B cell (primary cell): ENCODE results near the gene MOGAT2. TPM values are rescaled to one million over a fixed set of nuclear protein-coding genes. Genes with fewer than 3 reads are reported as not detected.

Experiments
- ATAC-seq: fragments of 200-7000 bp; cut with Tn5 transposase; one replicate; pipeline ENCODE4 v1.10.0; 2021; ENCODE audit warnings: low read depth, mild to moderate bottlenecking, moderate number of reproducible peaks, moderate library complexity
- CTCF ChIA-PET: fragments of 350-600 bp; sonication (Branson Sonifier 250); formaldehyde crosslinking; loops from one replicate; lab custom pipeline; 2021; ENCODE audit warnings: antibody characterized with exemption, inconsistent platforms; lab: Charles Lee
- POLR2A ChIA-PET: fragments of 350-600 bp; sonication (Branson Sonifier 250); formaldehyde crosslinking; loops from one replicate; lab custom pipeline; 2021; ENCODE audit warnings: antibody characterized with exemption; lab: Charles Lee
- DNase-seq: peaks from one replicate; pipeline ENCODE4 v3.0.0; 2013
- H2AFZ ChIP-seq: 2 replicates; pipeline ENCODE4 v1.6.1; 2012; ENCODE audit warnings: mild to moderate bottlenecking, low read depth, low read length; ENCODE audit not compliant: insufficient read depth, poor library complexity, severe bottlenecking
- H3K27ac ChIP-seq, 2 donors: 1 replicate in 1 of 2; 2 replicates in 1 of 2; pipeline ENCODE4 v1.5.1; 2012 to 2013; ENCODE audit warnings: low read length in 2 of 2, mild to moderate bottlenecking in 2 of 2, moderate library complexity in 1 of 2
- H3K27me3 ChIP-seq, 4 experiments: fragments of 200-600 bp in 1 of 4; sonication (generic) in 1 of 4; replicated peaks in 1 of 4; 1 replicate in 2 of 4; 2 replicates in 2 of 4; pipeline versions ENCODE4 v1.6.1 to v1.7.0; 2013 to 2016; ENCODE audit warnings: low read length in 3 of 4, mild to moderate bottlenecking in 2 of 4, mixed read lengths in 1 of 4, moderate library complexity in 1 of 4; ENCODE audit not compliant: insufficient read depth in 4 of 4, control insufficient read depth in 3 of 4; ENCODE audit errors: control extremely low read depth in 1 of 4
- H3K36me3 ChIP-seq, 2 experiments: replicated peaks in 1 of 2; 1 replicate in 1 of 2; 2 replicates in 1 of 2; pipeline versions ENCODE4 v1.6.1 to v1.7.1; 2013; ENCODE audit warnings: low read length in 1 of 2; ENCODE audit not compliant: insufficient read depth in 2 of 2, control insufficient read depth in 1 of 2; ENCODE audit errors: control extremely low read depth in 1 of 2, extremely low read depth in 1 of 2
- H3K4me1 ChIP-seq, 2 donors: fragments of 200-600 bp in 1 of 2; sonication (generic) in 1 of 2; 1 replicate in 1 of 2; 2 replicates in 1 of 2; pipeline versions ENCODE4 v1.5.1 to v1.6.1; 2013 to 2017; ENCODE audit warnings: low read length in 2 of 2; ENCODE audit not compliant: control insufficient read depth in 2 of 2, insufficient read depth in 2 of 2
- H3K4me2 ChIP-seq: replicated peaks from 2 replicates; pipeline ENCODE3; 2012; ENCODE audit warnings: mild to moderate bottlenecking, low read depth, low read length; ENCODE audit not compliant: poor library complexity, severe bottlenecking
- H3K4me3 ChIP-seq, 5 experiments: fragments of 200-600 bp in 1 of 5; sonication (generic) in 1 of 5; 1 replicate in 3 of 5; 2 replicates in 2 of 5; pipeline versions ENCODE4 v1.5.1 to v1.7.0; 2011 to 2016; ENCODE audit warnings: low read length in 4 of 5, mild to moderate bottlenecking in 4 of 5, low read depth in 2 of 5, control low read depth in 1 of 5, moderate library complexity in 1 of 5; ENCODE audit not compliant: insufficient read depth in 1 of 5; ENCODE audit errors: control extremely low read depth in 1 of 5, extremely low read depth in 1 of 5
- H3K79me2 ChIP-seq: fragments of 200-600 bp; sonication (generic); one replicate; pipeline ENCODE4 v1.6.0; 2016; ENCODE audit warnings: low read length; ENCODE audit not compliant: control insufficient read depth, insufficient read depth
- H3K9ac ChIP-seq: fragments of 200-600 bp; sonication (generic); 2 replicates; pipeline ENCODE4 v1.6.1; 2017; ENCODE audit warnings: mild to moderate bottlenecking, low read length, moderate library complexity
- H3K9me3 ChIP-seq, 3 donors: one replicate each; pipeline versions ENCODE4 v1.6.1 to v1.7.1; 2013; ENCODE audit warnings: low read length in 2 of 3; ENCODE audit not compliant: control insufficient read depth in 2 of 3, insufficient read depth in 1 of 3; ENCODE audit errors: control extremely low read depth in 1 of 3
- H4K20me1 ChIP-seq: 2 replicates; pipeline ENCODE4 v1.6.0; 2012; ENCODE audit warnings: mild to moderate bottlenecking, low read length; ENCODE audit not compliant: insufficient read depth, control insufficient read depth, poor library complexity, severe bottlenecking
- H3K27ac Mint-ChIP-seq: one replicate; pipeline ENCODE4 v1.8.0; 2021; ENCODE audit warnings: mixed read lengths
- H3K27me3 Mint-ChIP-seq: one replicate; pipeline ENCODE4 v1.8.0; 2021; ENCODE audit warnings: mixed read lengths
- H3K4me1 Mint-ChIP-seq: one replicate; pipeline ENCODE4 v1.8.0; 2021; ENCODE audit warnings: mixed read lengths
- H3K4me3 Mint-ChIP-seq: one replicate; pipeline ENCODE4 v1.8.0; 2021; ENCODE audit warnings: mixed read lengths
- H3K9me3 Mint-ChIP-seq: one replicate; pipeline ENCODE4 v1.8.0; 2022; ENCODE audit warnings: mixed read lengths; ENCODE audit not compliant: insufficient read depth
- CTCF ChIP-seq: fragments of 200-600 bp; IDR thresholded peaks from one replicate; pipeline ENCODE4 v1.8.0; 2022; ENCODE audit warnings: antibody characterized with exemption, mild to moderate bottlenecking
- EZH2 ChIP-seq: IDR thresholded peaks from 2 replicates; pipeline ENCODE4 v1.6.1; 2012; ENCODE audit warnings: borderline replicate concordance, low read depth, mild to moderate bottlenecking, moderate library complexity, low read length; ENCODE audit not compliant: insufficient read depth, poor library complexity, severe bottlenecking
- WGBS: methylation state at CpG from one replicate; pipeline ENCODE4 v1.1.5; 2013; ENCODE audit warnings: missing lambda C conversion rate; ENCODE audit not compliant: insufficient coverage; 5-methylcytosine and 5-hydroxymethylcytosine counted together
- intact Hi-C: fragments of 100-400 bp; cut with micrococcal nuclease; formaldehyde crosslinking; loops from one replicate; pipeline ENCODE4 v1.10.0; 2022
- polyA plus RNA-seq: library from polyadenylated mRNA; depleted of rRNA; stranded (reverse); fragments of >200 nt; gene quantifications from 2 replicates; pipeline ENCODE4 v1.2.3, GENCODE V29; 2012
- total RNA-seq, 2 donors: library from RNA; stranded (reverse); fragments of 120-200 nt in 1 of 2; gene quantifications; 1 replicate in 1 of 2; 2 replicates in 1 of 2; pipeline versions ENCODE4 v1.2.3 to v1.2.4, GENCODE V29; 2013 to 2022

The MOGAT2 gene
- total and polyA plus RNA-seq, 2 donors (not counting 1 experiment from before 2014, with no cell fraction given), result not detected

- Histone ChIP-seq H3K4me2 (peak overlapping the region; percentile 97), H3K9me3 (no peaks in the 10 kb centered on the region), H3K4me3 (peak overlapping the region; percentile 57 to 79 (median 69)), H3K79me2 (peaks cover 5% of the 10 kb centered on the region), H3K36me3 (no peaks in the 10 kb centered on the region), H3K9ac (peak overlapping the region; percentile 76), H3K27me3 (no peaks in the 10 kb centered on the region), H3K27ac (peak overlapping the region in 1 of 2 donors; percentile 89), H3K4me1 (peaks cover 42 to 56% of the 10 kb centered on the region in 2 donors), H4K20me1 (peaks cover 5% of the 10 kb centered on the region), H2AFZ (peak overlapping the region; percentile 88)
- Mint-ChIP-seq H3K27me3 (no peaks in the 10 kb centered on the region), H3K4me1 (peaks cover 62% of the 10 kb centered on the region), H3K4me3 (peak overlapping the region; percentile 81), H3K27ac (peak overlapping the region; percentile 98), H3K9me3 (no peaks in the 10 kb centered on the region)
- CTCF ChIA-PET, result interaction anchor here (0.6 to 2.4 kb wide), 5 partner anchors 7 to 104 kb away, joined by 3 to 6 read pairs (median 4); no protein-coding TSS in a partner anchor
- DNase-seq (no peak), ATAC-seq (no peak)
- TF ChIP-seq CTCF (no peak), EZH2 (no peak)
- WGBS, result 15% methylated on average over 30 of the region's 46 CpGs
- POLR2A ChIA-PET, result interaction anchor here (1.1 to 1.3 kb wide), 2 partner anchors 47 to 340 kb away, joined by 3 to 8 read pairs; no protein-coding TSS in a partner anchor
- intact Hi-C loops, result loop anchor here (1.0 to 5.0 kb wide), 6 partner anchors 46 to 673 kb away; no protein-coding TSS in a partner anchor
Measured at GRCh38 chr11:75768909-75769771, 51.5 kb downstream of the MOGAT2 start.
